Measurements from ENCODE around the gene VSTM4.

DNA sequence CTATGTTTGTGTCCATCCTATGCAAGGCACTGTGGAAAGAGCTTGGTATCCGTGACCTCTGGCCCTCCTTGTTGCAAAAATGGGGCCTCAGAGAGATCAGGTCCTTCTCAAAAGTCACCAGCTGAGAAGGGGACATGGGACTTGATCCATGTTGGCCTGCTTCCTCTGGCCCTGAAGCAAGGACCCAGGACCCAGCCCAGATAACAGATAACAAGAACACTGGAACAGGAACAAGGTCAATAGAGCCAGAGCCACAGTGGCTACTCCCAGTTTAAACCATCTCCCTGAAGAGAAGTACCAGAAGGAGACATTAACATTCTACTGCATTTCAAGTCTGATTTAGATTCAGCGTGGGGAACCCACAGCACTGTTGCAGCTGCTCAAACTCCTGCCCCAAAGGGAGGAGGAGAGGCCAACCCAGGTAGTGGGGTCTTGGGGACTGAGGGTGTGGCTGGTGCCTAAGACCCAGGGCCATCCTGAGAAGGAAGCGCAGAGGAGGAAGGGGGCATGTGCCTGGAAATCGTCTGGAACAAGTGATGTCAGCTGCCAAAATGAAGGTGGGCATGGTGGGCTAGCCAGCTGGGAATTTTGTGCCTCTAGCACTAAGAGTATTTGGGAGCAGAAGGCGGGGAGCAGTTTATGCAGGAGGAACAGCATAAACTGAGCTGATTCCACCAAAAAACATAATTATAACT lies 61.2 kb downstream of the VSTM4 start:
- no peak for TF ChIP-seq POLR2A (IDR thresholded peaks at IDR 0.05)
- TF ChIP-seq, protein P1, sequence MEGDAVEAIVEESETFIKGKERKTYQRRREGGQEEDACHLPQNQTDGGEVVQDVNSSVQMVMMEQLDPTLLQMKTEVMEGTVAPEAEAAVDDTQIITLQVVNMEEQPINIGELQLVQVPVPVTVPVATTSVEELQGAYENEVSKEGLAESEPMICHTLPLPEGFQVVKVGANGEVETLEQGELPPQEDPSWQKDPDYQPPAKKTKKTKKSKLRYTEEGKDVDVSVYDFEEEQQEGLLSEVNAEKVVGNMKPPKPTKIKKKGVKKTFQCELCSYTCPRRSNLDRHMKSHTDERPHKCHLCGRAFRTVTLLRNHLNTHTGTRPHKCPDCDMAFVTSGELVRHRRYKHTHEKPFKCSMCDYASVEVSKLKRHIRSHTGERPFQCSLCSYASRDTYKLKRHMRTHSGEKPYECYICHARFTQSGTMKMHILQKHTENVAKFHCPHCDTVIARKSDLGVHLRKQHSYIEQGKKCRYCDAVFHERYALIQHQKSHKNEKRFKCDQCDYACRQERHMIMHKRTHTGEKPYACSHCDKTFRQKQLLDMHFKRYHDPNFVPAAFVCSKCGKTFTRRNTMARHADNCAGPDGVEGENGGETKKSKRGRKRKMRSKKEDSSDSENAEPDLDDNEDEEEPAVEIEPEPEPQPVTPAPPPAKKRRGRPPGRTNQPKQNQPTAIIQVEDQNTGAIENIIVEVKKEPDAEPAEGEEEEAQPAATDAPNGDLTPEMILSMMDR (IDR thresholded peaks at IDR 0.05) = no peak

Data from heart left ventricle (tissue), 13 donors.